Measurements from ENCODE around the gene PPP2R5B. TPM values are rescaled to one million over a fixed set of nuclear protein-coding genes. Genes with fewer than 3 reads are reported as not detected.

Gene PPP2R5B
- total RNA-seq, 1 experiment from 2014 or later, result 14.0 TPM

DNA sequence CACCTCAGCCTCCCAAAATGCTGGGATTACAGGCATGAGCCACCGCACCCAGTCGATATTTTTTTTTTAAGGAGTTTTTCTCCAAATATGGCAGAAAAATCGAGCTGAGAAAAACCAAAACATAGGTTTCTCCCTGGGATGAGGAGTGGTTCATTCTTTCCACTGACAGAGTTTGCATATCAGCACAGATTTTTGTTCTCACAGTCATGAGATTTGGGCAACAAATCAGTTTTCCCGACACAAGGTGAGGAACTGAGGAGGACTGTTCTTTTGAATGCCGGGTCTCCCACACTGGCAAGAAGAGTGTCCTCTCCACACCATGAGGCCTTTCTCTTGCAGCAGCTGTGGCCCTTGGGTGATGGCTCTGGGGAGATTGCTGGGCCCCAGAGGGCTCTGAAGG, 42.2 kb upstream of the PPP2R5B start:
- Histone ChIP-seq H3K4me1 (ENCODE audit: control insufficient read depth, insufficient read depth, low read length) (peaks cover 17% of the 10 kb centered on the region), H3K27ac (ENCODE audit: low read length) (no peak overlapping the region), H3K36me3 (ENCODE audit: control insufficient read depth, insufficient read depth, low read length) (no peaks in the 10 kb centered on the region; the same call in 1 of the 2 replicates), H3K9me3 (ENCODE audit: control insufficient read depth, insufficient read depth, low read depth, low read length) (no peaks in the 10 kb centered on the region), H3K27me3 (ENCODE audit: control insufficient read depth, insufficient read depth, low read length) (no peaks in the 10 kb centered on the region), H3K4me3 (ENCODE audit: low read depth in 2 of 2, low read length in 2 of 2) (no peak overlapping the region)
- in situ Hi-C loops (cut with HindIII; ENCODE audit: low pct_unique_long_range_greater_than_20kb, low sequenced_read_pairs), result no loop called here
- no TSS peak for BruUV-seq (replicated peaks)
- ATAC-seq (no peak), DNase-seq (ENCODE audit: low read depth, low spot score) (no peak)
- TF ChIP-seq TCF7L2 (IDR thresholded peaks at IDR 0.05; ENCODE audit: low read depth, low read length) (no peak), SIN3A (IDR thresholded peaks at IDR 0.05; ENCODE audit: borderline replicate concordance, insufficient read depth, low read depth, low read length) (no peak), POLR2AphosphoS5 (IDR thresholded peaks at IDR 0.05; ENCODE audit: low read depth, low read length) (no peak), REST (IDR thresholded peaks at IDR 0.05; ENCODE audit: insufficient read depth in 1 of 2, low read depth in 2 of 2, low read length in 1 of 2) (no peak)
- TF ChIP-seq, protein P1, sequence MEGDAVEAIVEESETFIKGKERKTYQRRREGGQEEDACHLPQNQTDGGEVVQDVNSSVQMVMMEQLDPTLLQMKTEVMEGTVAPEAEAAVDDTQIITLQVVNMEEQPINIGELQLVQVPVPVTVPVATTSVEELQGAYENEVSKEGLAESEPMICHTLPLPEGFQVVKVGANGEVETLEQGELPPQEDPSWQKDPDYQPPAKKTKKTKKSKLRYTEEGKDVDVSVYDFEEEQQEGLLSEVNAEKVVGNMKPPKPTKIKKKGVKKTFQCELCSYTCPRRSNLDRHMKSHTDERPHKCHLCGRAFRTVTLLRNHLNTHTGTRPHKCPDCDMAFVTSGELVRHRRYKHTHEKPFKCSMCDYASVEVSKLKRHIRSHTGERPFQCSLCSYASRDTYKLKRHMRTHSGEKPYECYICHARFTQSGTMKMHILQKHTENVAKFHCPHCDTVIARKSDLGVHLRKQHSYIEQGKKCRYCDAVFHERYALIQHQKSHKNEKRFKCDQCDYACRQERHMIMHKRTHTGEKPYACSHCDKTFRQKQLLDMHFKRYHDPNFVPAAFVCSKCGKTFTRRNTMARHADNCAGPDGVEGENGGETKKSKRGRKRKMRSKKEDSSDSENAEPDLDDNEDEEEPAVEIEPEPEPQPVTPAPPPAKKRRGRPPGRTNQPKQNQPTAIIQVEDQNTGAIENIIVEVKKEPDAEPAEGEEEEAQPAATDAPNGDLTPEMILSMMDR (IDR thresholded peaks at IDR 0.05), result no peak
- intact Hi-C loops (cut with micrococcal nuclease; ENCODE audit: unreplicated experiment), result no loop called here
- ChIA-PET CTCF (no interaction called here), POLR2A (interaction anchor here (0.6 kb wide), 1 partner anchor 11 kb away, joined by 3 read pairs; no protein-coding TSS in a partner anchor)

DNA sequence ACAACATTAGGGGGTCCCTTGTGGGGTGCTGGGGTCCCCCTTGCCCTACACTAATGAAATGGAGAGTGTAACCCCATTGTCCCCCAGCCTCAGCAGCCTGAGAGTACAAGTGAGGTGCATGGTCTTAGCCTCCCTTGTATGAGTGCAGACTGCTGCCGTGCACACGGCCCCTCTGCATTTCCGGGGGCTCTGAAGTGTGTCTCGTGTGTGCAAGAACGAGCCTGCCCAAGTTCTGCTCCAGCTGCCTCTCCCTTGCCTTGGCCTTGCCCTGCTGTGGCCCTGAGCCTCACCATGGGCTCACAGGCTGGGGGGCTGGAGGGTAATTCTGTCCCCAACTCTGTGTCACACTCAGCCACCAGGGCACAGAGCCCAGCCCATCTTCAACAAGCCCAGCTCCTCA, 40.9 kb upstream of the PPP2R5B start:
- ATAC-seq (no peak), DNase-seq (ENCODE audit: low read depth, low spot score) (no peak)
- in situ Hi-C loops (cut with HindIII; ENCODE audit: low pct_unique_long_range_greater_than_20kb, low sequenced_read_pairs) (no loop called here), intact Hi-C loops (cut with micrococcal nuclease; ENCODE audit: unreplicated experiment) (no loop called here)
- H3K27ac ChIP-seq (ENCODE audit: low read length), result no peak overlapping the region
- H3K4me3 ChIP-seq (ENCODE audit: low read depth in 2 of 2, low read length in 2 of 2), result no peak overlapping the region
- no peaks in the 10 kb centered on the region for H3K9me3 ChIP-seq (ENCODE audit: control insufficient read depth, insufficient read depth, low read depth, low read length)
- no peaks in the 10 kb centered on the region for H3K27me3 ChIP-seq (ENCODE audit: control insufficient read depth, insufficient read depth, low read length)
- H3K4me1 ChIP-seq (ENCODE audit: control insufficient read depth, insufficient read depth, low read length), result peaks cover 28% of the 10 kb centered on the region
- POLR2A ChIA-PET, result no interaction called here
- no peaks in the 10 kb centered on the region for H3K36me3 ChIP-seq (ENCODE audit: control insufficient read depth, insufficient read depth, low read length)
- CTCF ChIA-PET, result no interaction called here
- TF ChIP-seq TCF7L2 (IDR thresholded peaks at IDR 0.05; ENCODE audit: low read depth, low read length), result no peak
- TF ChIP-seq POLR2AphosphoS5 (IDR thresholded peaks at IDR 0.05; ENCODE audit: low read depth, low read length), result no peak
- no peak for TF ChIP-seq SIN3A (IDR thresholded peaks at IDR 0.05; ENCODE audit: borderline replicate concordance, insufficient read depth, low read depth, low read length)
- TF ChIP-seq, protein P1 (IDR thresholded peaks at IDR 0.05), result no peak
- no peak for TF ChIP-seq REST (IDR thresholded peaks at IDR 0.05; ENCODE audit: insufficient read depth in 1 of 2, low read depth in 2 of 2, low read length in 1 of 2)
- no TSS peak for BruUV-seq (replicated peaks)

Measured in Panc1 (cell line).